ENCODE results near the gene FBXL2. TPM values are rescaled to one million over a fixed set of nuclear protein-coding genes. Genes with fewer than 3 reads are reported as not detected.
A peak's percentile ranks its signal among the peaks of the same experiment; 100 is the strongest.

FBXL2 gene
- total RNA-seq, 1 donor from 2014 or later = 23.3 TPM

- H3K27me3 ChIP-seq (ENCODE audit: insufficient read depth, low read length) = no peaks in the 10 kb centered on the region
- H4K20me1 ChIP-seq (ENCODE audit: insufficient read depth, low read length) = no peaks in the 10 kb centered on the region
- peaks cover 46% of the 10 kb centered on the region for H3K36me3 ChIP-seq (ENCODE audit: insufficient read depth, low read length)
- Mint-ChIP-seq H3K27me3 (ENCODE audit: low read depth, unreplicated experiment) (no peaks in the 10 kb centered on the region), H3K9me3 (ENCODE audit: unreplicated experiment) (no peaks in the 10 kb centered on the region), H3K36me3 (ENCODE audit: low read depth, unreplicated experiment) (peaks cover 17% of the 10 kb centered on the region), H3K27ac (ENCODE audit: unreplicated experiment) (peak overlapping the region; percentile 54), H3K4me3 (ENCODE audit: unreplicated experiment) (no peak overlapping the region), H3K4me1 (ENCODE audit: low read depth, unreplicated experiment) (peaks cover 24% of the 10 kb centered on the region)
- H3K9me3 ChIP-seq (ENCODE audit: insufficient read depth, low read depth, low read length) = no peaks in the 10 kb centered on the region
- no peak overlapping the region for H2AFZ ChIP-seq (ENCODE audit: low read depth, low read length)
- TF ChIP-seq CTCF (IDR thresholded peaks at IDR 0.05; ENCODE audit: insufficient read depth, low read depth, low read length) = no peak
- TF ChIP-seq EZH2 (IDR thresholded peaks at IDR 0.05; ENCODE audit: insufficient read depth, low read length) = no peak
- peaks cover 13% of the 10 kb centered on the region for H3K79me2 ChIP-seq (ENCODE audit: insufficient read depth, low read length)
- H3K4me3 ChIP-seq (ENCODE audit: insufficient read depth, low read depth, low read length) = no peak overlapping the region
- no peak for DNase-seq (ENCODE audit: low read depth)
- no peak for FAIRE-seq
- H3K4me1 ChIP-seq (ENCODE audit: insufficient read depth, low read length) = peaks cover 25% of the 10 kb centered on the region
- no peak overlapping the region for H3K4me2 ChIP-seq (ENCODE audit: low read length)
- no peak overlapping the region for H3K9ac ChIP-seq (ENCODE audit: low read length)
- peak overlapping the region; percentile 61 for H3K27ac ChIP-seq (ENCODE audit: low read depth, low read length)
These were observed 114.2 kb downstream of the FBXL2 start for GRCh38 chr3:33391255-33391995.

DNA sequence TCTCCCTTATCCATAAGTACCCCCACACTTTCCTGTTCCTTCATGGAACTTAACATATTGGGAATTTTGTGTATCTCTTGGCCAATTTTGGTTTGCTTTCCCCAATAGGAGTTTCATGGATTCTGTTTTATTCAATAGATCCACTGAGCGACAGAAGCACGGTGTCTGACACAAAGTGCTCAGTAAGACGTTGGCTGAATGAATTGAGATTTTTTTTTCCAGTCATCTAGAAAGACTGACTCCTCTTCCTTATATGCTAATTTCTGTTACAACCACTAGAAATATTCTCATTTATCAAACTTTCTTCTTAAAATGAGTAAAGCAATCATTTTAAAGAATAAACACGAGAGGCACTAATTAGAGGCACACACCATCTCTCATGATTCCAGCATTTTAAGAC, 114.9 kb downstream of the FBXL2 start:
- Mint-ChIP-seq H3K4me3 (ENCODE audit: unreplicated experiment) (peak overlapping the region; percentile 67), H3K4me1 (ENCODE audit: low read depth, unreplicated experiment) (peaks cover 24% of the 10 kb centered on the region), H3K27me3 (ENCODE audit: low read depth, unreplicated experiment) (no peaks in the 10 kb centered on the region), H3K27ac (ENCODE audit: unreplicated experiment) (peak overlapping the region; percentile 54), H3K9me3 (ENCODE audit: unreplicated experiment) (no peaks in the 10 kb centered on the region), H3K36me3 (ENCODE audit: low read depth, unreplicated experiment) (peaks cover 17% of the 10 kb centered on the region)
- H4K20me1 ChIP-seq (ENCODE audit: insufficient read depth, low read length) = no peaks in the 10 kb centered on the region
- no peak for DNase-seq (ENCODE audit: low read depth)
- H3K9ac ChIP-seq (ENCODE audit: low read length) = peak overlapping the region; percentile 13
- no peak overlapping the region for H2AFZ ChIP-seq (ENCODE audit: low read depth, low read length)
- TF ChIP-seq CTCF (IDR thresholded peaks at IDR 0.05; ENCODE audit: insufficient read depth, low read depth, low read length) (no peak), EZH2 (IDR thresholded peaks at IDR 0.05; ENCODE audit: insufficient read depth, low read length) (no peak)
- FAIRE-seq = no peak
- peaks cover 16% of the 10 kb centered on the region for H3K79me2 ChIP-seq (ENCODE audit: insufficient read depth, low read length)
- no peaks in the 10 kb centered on the region for H3K9me3 ChIP-seq (ENCODE audit: insufficient read depth, low read depth, low read length)
- H3K4me1 ChIP-seq (ENCODE audit: insufficient read depth, low read length) = peaks cover 25% of the 10 kb centered on the region
- H3K36me3 ChIP-seq (ENCODE audit: insufficient read depth, low read length) = peaks cover 46% of the 10 kb centered on the region
- peak overlapping the region; percentile 61 for H3K27ac ChIP-seq (ENCODE audit: low read depth, low read length)
- H3K4me2 ChIP-seq (ENCODE audit: low read length) = peak overlapping the region; percentile 13
- no peaks in the 10 kb centered on the region for H3K27me3 ChIP-seq (ENCODE audit: insufficient read depth, low read length)
- no peak overlapping the region for H3K4me3 ChIP-seq (ENCODE audit: insufficient read depth, low read depth, low read length)

GRCh38 chr3:33392703-33393125, 115.5 kb downstream of the FBXL2 start:
- Histone ChIP-seq H3K9ac (ENCODE audit: low read length) (peak overlapping the region; percentile 39), H3K27me3 (ENCODE audit: insufficient read depth, low read length) (no peaks in the 10 kb centered on the region), H3K79me2 (ENCODE audit: insufficient read depth, low read length) (peaks cover 16% of the 10 kb centered on the region), H3K4me2 (ENCODE audit: low read length) (peak overlapping the region; percentile 67), H3K9me3 (ENCODE audit: insufficient read depth, low read depth, low read length) (no peaks in the 10 kb centered on the region), H3K27ac (ENCODE audit: low read depth, low read length) (peak overlapping the region; percentile 69), H3K4me1 (ENCODE audit: insufficient read depth, low read length) (peaks cover 25% of the 10 kb centered on the region), H4K20me1 (ENCODE audit: insufficient read depth, low read length) (no peaks in the 10 kb centered on the region), H3K36me3 (ENCODE audit: insufficient read depth, low read length) (peaks cover 50% of the 10 kb centered on the region), H3K4me3 (ENCODE audit: insufficient read depth, low read depth, low read length) (no peak overlapping the region), H2AFZ (ENCODE audit: low read depth, low read length) (no peak overlapping the region)
- DNase-seq (ENCODE audit: low read depth) (peak; percentile 90), FAIRE-seq (no peak)
- Mint-ChIP-seq H3K36me3 (ENCODE audit: low read depth, unreplicated experiment) (peaks cover 17% of the 10 kb centered on the region), H3K4me1 (ENCODE audit: low read depth, unreplicated experiment) (peaks cover 24% of the 10 kb centered on the region), H3K27ac (ENCODE audit: unreplicated experiment) (peak overlapping the region; percentile 54), H3K9me3 (ENCODE audit: unreplicated experiment) (no peaks in the 10 kb centered on the region), H3K27me3 (ENCODE audit: low read depth, unreplicated experiment) (no peaks in the 10 kb centered on the region), H3K4me3 (ENCODE audit: unreplicated experiment) (peak overlapping the region; percentile 67)
- no peak for TF ChIP-seq EZH2 (IDR thresholded peaks at IDR 0.05; ENCODE audit: insufficient read depth, low read length)
- TF ChIP-seq CTCF (IDR thresholded peaks at IDR 0.05; ENCODE audit: insufficient read depth, low read depth, low read length) = no peak

Measured in astrocyte (in vitro differentiated cells and primary cell).